GM18508 (cell line): Measurements from ENCODE around the gene DNAJB6.

ENCODE experiments used
- ATAC-seq: cut with Tn5 transposase; IDR thresholded peaks from one replicate; pipeline ENCODE4 v1.9.1; 2021; ENCODE audit warnings: moderate number of reproducible peaks; ENCODE audit not compliant: insufficient read depth, unreplicated experiment

The DNAJB6 gene

DNA sequence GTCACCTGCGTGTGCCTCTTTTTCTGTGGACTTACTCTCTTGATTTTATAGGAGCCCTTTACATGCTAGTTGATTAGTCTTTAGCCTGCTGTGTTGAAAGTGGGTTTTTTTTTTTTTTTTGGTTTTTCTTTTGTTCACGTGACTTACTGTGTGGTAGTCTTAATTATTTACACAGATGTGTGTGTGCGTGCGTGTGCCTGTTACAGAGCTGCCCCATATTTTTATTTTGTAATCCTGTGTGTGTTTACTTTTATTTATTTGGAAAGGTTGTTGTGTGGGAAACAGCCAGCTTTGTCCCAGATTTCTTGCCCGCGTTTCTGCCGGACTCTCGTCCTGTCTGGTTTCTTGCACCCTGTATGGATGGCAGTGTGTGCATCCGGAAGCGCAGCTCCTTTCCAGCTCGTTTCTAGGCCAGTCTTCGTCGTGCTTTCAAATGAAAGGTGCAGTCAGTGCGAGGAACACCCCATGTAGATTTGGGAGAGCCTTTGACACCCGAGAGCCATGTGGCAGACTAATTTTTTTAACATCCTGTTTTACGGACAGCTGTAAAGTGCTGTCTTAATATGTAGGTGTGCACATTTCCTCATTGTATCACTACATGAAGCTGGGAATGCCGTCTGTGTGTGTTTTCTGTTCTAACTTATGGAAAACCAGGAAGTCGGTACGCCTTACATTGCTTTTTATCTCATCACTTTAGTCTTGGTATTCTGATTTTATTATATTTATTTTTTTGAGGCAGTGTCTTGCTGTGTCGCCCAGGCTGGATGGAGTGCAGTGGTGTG is 55.6 kb downstream of the DNAJB6 start:
- ATAC-seq, result no peak

- no peak for ATAC-seq
Measured at GRCh38 chr7:157394246-157395191, 57.7 kb downstream of the DNAJB6 start.

GRCh38 chr7:157395206-157395605 is 58.4 kb downstream of the DNAJB6 start:
- ATAC-seq, result no peak

DNA sequence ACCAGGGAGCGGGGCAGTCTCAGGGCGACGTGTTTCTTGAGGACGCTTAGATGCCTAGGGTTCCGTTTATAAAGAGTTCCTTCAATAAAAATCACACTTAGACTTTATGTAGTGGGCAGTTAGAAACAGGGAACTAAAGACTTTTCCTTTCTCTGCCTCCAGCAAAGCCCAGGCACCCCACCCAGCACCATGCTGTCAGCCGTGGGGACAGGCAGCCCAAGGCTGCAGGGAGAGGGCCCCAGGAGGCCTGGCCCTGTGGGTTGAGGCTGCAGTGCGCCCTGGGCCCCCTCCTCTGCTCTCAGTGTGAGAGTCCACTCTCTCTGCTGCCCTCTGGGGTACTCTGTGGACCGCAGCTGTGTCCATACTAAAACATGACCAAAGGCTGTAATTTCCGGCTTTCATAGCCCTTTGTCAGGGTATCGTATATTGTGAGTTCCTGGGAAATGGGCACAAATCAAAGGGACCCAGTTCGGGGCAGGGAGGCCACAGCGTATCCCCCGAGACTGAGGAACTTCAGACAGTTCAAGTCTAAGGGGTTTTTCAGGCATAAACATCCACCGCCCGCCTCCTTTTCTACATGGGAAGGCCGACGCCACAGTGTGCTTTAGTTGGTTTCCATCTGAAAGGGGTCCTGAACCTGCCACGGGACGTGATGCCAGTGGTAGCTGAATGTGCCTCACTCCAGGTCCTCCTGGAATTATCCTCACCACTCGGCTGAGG is 59.7 kb downstream of the DNAJB6 start:
- ATAC-seq, result no peak

- ATAC-seq, result no peak
Measured at GRCh38 chr7:157397036-157397720, 60.4 kb downstream of the DNAJB6 start.

- peak; percentile 51 for ATAC-seq
Measured at GRCh38 chr7:157397731-157398691, 61.2 kb downstream of the DNAJB6 start.

DNA sequence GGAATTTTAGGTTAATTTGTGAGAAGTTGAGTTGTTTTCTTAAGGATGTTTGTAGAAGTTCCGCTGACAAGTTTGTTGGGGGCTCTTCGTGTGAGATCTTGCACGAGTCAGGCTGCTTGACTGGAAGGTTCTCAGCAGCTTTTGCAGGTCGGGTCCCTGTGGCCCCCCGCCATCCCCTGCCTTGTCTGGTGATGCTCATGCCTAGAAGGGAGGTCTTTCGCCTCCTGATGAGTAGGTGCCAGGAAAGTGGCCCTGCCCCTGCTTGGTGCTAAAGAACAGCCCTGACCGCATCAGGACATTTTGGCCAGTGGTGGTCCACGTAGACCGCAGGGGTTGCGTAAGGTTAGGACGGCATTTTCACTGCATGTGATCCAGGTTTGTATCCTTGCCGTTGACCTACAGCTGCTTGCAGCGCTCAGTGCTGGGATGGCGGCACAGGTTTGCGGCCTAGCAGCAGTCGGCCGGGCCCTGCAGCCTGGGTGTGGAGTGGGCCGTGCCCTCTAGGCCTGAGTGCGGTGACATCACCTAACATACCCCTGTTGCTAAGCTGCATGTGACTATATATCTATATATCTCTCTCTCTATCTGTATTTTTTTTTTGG is 62.4 kb downstream of the DNAJB6 start:
- ATAC-seq, result no peak

DNA sequence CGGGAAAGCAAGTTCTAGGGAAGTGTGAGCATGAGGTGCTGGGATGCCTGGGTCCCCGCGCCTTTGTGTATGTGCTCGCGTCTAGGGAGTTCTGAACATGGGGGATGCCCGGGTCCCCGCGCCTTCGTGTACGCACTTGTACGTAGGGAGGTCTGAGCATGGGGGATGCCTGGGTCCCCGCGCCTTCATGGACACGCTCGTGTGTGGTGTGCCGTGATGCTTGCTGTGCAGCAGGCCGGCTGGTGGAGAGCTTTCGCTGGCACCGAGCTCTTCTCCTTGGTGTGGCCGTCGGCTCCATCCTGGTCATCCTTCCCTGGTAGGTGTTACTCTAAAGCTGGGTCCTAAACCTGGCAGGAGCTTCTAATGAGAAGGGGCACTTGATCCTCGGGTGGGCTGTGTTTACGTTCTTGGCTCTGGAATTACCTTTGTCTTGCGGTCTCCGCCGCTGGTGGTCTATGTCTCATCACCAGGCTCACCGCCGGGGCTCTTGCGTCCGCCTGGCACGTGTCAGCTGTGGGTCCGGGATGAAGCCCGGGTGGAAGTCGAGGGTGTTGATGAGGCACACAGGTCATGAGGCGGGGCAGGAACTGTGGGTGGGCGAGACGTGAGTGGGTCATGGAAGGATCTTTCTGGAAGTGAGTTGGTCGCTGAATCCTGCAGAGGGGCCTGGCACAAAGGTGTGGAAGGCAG is 63.5 kb downstream of the DNAJB6 start:
- no peak for ATAC-seq

GRCh38 chr7:157401567-157402387 is 65.0 kb downstream of the DNAJB6 start:
- no peak for ATAC-seq

DNA sequence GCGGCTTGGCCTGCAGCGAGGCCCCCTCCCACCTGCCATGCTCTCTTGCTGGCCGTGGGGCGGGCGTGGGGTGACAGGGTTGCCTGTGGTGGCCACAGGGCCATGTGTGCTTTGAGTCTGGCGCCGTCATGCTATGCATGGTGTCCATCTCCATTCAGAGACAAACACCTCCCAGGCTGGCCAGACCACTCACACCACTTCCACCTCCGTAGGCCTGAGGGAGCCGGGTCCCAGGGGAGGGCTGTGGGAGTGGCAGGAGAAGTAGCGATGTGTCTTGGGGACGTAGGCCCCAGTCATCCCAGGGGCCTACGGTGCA is 65.5 kb downstream of the DNAJB6 start:
- no peak for ATAC-seq

DNA sequence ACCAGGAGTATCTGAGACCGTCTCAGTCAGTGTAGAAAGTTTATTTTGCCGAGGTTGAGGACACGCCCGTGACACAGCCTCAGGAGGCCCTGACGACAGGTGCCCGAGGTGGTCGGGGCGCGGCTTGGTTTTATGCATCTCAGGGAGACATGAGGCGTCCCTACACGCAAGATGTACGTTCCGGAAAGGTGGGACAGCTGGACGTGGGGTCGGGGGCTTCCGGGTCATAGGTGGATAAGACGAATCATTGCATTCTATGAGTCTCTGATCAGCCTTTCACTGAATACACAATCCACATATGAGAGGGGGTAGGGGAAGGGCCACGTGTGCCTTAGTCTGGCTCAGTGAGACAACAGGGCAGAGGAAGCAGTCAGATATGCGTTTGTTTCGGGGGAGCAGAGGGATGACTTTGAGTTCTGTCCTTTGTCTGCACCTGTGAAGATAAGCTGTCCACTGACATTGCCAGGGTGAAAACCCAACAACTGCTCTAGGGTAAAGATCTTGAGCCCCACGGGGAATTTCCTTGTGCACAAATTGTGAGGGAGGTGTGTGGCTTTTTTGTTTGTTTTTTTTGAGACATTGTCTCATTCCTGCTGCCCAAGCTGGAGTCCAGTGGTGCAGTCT is 66.2 kb downstream of the DNAJB6 start:
- ATAC-seq, result no peak

- ATAC-seq, result no peak
Measured at GRCh38 chr7:157403646-157404401, 67.0 kb downstream of the DNAJB6 start.

- ATAC-seq, result no peak
Measured at GRCh38 chr7:157404845-157405481, 68.2 kb downstream of the DNAJB6 start.

DNA sequence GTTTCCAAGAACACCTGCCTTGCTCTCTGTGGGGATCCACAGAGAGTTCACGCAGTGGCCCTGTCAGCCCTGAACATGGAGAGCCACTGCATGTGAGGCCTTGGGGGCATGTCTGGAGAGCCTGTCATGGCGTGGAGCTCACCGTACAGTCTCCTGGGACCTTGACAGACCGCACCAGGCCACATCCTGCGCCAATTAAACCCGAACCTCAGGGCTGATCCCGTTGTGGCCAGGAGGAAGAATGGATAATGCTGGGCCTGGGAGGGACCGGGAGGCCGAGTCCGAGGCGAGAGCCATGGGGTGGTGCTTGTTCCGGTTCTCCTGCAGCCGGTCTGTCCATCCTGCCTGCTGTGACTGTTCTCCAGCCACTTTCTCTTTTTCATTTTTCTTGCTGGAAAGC is 68.7 kb downstream of the DNAJB6 start:
- ATAC-seq, result no peak

DNA sequence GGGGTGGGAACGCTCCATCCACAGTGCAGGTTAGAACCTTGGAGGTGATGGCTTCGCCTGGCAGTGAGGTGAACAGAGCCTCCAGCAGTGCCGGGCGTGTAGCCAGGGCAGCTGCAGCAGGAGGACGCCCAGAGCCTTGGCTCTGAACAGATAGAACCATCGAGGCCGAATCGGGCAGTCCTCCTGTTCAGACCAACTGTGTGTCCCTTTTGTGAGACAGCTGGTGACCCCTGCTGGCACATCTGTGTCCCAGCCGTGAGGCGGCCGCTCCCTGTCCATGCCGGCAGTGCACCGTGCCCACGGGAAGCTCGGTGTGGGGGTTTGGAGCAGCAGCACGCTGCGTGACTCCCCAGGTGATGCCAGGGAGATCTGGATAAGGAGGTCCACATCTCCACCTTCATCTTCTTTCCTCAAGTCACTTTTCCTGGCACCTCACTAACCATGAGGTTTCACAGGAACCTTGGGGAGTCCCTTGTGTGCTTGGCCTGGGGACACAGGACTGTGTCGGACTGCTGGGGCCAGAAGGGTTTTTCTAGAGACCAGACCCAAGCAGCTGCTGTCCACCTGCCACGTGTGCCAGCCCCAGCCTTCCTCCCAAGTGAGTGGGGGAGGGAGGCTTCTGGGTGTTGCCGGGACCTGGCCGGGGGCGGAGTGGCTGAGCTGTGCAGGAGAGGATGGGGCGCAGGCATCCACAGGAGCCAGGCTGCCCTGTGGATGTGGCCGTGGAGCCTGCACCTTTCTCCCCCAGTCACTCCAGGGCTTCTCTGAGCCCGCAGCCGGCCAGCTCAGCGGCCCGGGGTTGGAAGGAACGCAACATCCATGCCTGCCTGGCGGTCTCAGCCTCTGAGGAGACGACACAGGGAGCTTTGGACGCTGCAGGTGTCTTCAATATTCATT is 69.4 kb downstream of the DNAJB6 start:
- no peak for ATAC-seq
